Endothelial cell of umbilical vein (primary cell): ENCODE measurements around the gene SMIM36. TPM values are rescaled to one million over a fixed set of nuclear protein-coding genes. Genes with fewer than 3 reads are reported as not detected.

Experiments used
- BruUV-seq: library from RNA; stranded (reverse); fragments of 400-500 nt; replicated peaks from 2 replicates; lab custom pipeline; 2021; lab: Mats Ljungman, UMichigan
- CTCF ChIA-PET: fragments of 300-600, 350-600 bp; sonication (Branson Sonifier 250); formaldehyde crosslinking; loops from one replicate; lab custom pipeline; 2021; ENCODE audit warnings: antibody characterized with exemption, inconsistent platforms; lab: Charles Lee
- POLR2A ChIA-PET: fragments of 300-600, 350-600 bp; sonication (Branson Sonifier 250); formaldehyde crosslinking; loops from one replicate; lab custom pipeline; 2021; ENCODE audit warnings: antibody characterized with exemption, inconsistent platforms; lab: Charles Lee
- DNase-seq: peaks from one replicate; pipeline ENCODE4 v3.0.0-alpha.2; 2011; ENCODE audit warnings: low read depth, low spot score
- FAIRE-seq: peaks from 2 replicates; lab custom pipeline; 2011; peaks lifted over from hg19 to GRCh38; lab: Jason Lieb, UNC
- H2AFZ ChIP-seq: 2 replicates; pipeline ENCODE4 v1.6.0; 2012; ENCODE audit warnings: low read depth, low read length, control low read depth, inconsistent platforms
- H3K27ac ChIP-seq: 2 replicates; pipeline ENCODE4 v1.5.1; 2011; ENCODE audit warnings: low read depth, mild to moderate bottlenecking, control low read depth, low read length, moderate library complexity; ENCODE audit not compliant: insufficient read depth
- H3K27me3 ChIP-seq, 2 experiments: 2 replicates each; pipeline versions ENCODE4 v1.6.0 to v1.6.1; 2011; ENCODE audit warnings: low read length in 2 of 2, mixed read lengths in 1 of 2; ENCODE audit not compliant: control insufficient read depth in 2 of 2, insufficient read depth in 2 of 2
- H3K36me3 ChIP-seq, 2 experiments: 2 replicates in 1 of 2; 3 replicates in 1 of 2; pipeline ENCODE4 v1.5.1; 2011; ENCODE audit warnings: low read length in 2 of 2, mild to moderate bottlenecking in 1 of 2, moderate library complexity in 1 of 2; ENCODE audit not compliant: control insufficient read depth in 2 of 2, insufficient read depth in 2 of 2; ENCODE audit errors: extremely low read depth in 1 of 2
- H3K4me1 ChIP-seq: 3 replicates; pipeline ENCODE4 v1.5.1; 2011; ENCODE audit warnings: mild to moderate bottlenecking, low read length; ENCODE audit not compliant: control insufficient read depth, insufficient read depth; ENCODE audit errors: extremely low read depth
- H3K4me2 ChIP-seq: 2 replicates; pipeline ENCODE4 v1.6.1; 2011; ENCODE audit warnings: low read length, control low read depth, mixed read lengths; ENCODE audit not compliant: insufficient read depth
- H3K4me3 ChIP-seq, 3 experiments: fragments of 200-600 bp in 1 of 3; sonication (generic), shearing (Covaris generic) in 1 of 3; replicated peaks in 1 of 3; 2 replicates each; pipeline ENCODE4 v1.5.1; 2011 to 2016; ENCODE audit warnings: control low read depth in 3 of 3, low read length in 3 of 3, mild to moderate bottlenecking in 2 of 3, inconsistent platforms in 1 of 3, low read depth in 1 of 3, moderate library complexity in 1 of 3; ENCODE audit not compliant: insufficient read depth in 1 of 3
- H3K79me2 ChIP-seq: 2 replicates; pipeline ENCODE4 v1.6.0; 2012; ENCODE audit warnings: low read length, inconsistent platforms; ENCODE audit not compliant: control insufficient read depth, insufficient read depth
- H3K9ac ChIP-seq: replicated peaks from 2 replicates; pipeline ENCODE3; 2011; ENCODE audit warnings: low read length, control low read depth; ENCODE audit not compliant: insufficient read depth; ENCODE audit errors: extremely low read depth
- H3K9me1 ChIP-seq: replicated peaks from 3 replicates; pipeline ENCODE4 v1.6.0; 2011; ENCODE audit warnings: mild to moderate bottlenecking, low read length; ENCODE audit not compliant: control insufficient read depth, insufficient read depth; ENCODE audit errors: extremely low read depth
- H3K9me3 ChIP-seq: replicated peaks from 2 replicates; pipeline ENCODE4 v1.5.1; 2012; ENCODE audit warnings: low read length, inconsistent platforms; ENCODE audit not compliant: control insufficient read depth, insufficient read depth
- H4K20me1 ChIP-seq: replicated peaks from 2 replicates; pipeline ENCODE3; 2011; ENCODE audit warnings: mild to moderate bottlenecking, low read length; ENCODE audit not compliant: control insufficient read depth, insufficient read depth; ENCODE audit errors: extremely low read depth
- CTCF ChIP-seq, 2 donors: IDR thresholded peaks; 1 replicate in 1 of 2; 2 replicates in 1 of 2; pipeline ENCODE4 v1.5.1; 2011; ENCODE audit warnings: low read length in 2 of 2, mild to moderate bottlenecking in 2 of 2, moderate library complexity in 2 of 2, control low read depth in 1 of 2, inconsistent platforms in 1 of 2, low read depth in 1 of 2; ENCODE audit not compliant: insufficient read depth in 1 of 2; ENCODE audit errors: extremely low read depth in 1 of 2
- EZH2 ChIP-seq: IDR thresholded peaks from 2 replicates; pipeline ENCODE4 v1.6.1; 2012; ENCODE audit warnings: borderline replicate concordance, low read depth, mild to moderate bottlenecking, moderate library complexity, low read length, inconsistent platforms; ENCODE audit not compliant: severe bottlenecking
- FOS ChIP-seq: IDR thresholded peaks from 2 replicates; pipeline ENCODE4 v1.6.1; 2011; ENCODE audit warnings: mild to moderate bottlenecking, low read length, moderate library complexity, borderline replicate concordance; ENCODE audit not compliant: insufficient read depth
- GATA2 ChIP-seq: IDR thresholded peaks from 2 replicates; pipeline ENCODE4 v1.7.0; 2011; ENCODE audit warnings: low read depth, mild to moderate bottlenecking, moderate library complexity, mixed read lengths, low read length; ENCODE audit not compliant: insufficient read length, insufficient read depth
- JUN ChIP-seq: IDR thresholded peaks from 2 replicates; pipeline ENCODE4 v1.6.1; 2011; ENCODE audit warnings: borderline replicate concordance, low read depth; ENCODE audit not compliant: insufficient read length, insufficient read depth
- MAX ChIP-seq: IDR thresholded peaks from 2 replicates; pipeline ENCODE4 v1.6.1; 2011; ENCODE audit not compliant: insufficient read depth, insufficient read length
- MYC ChIP-seq: IDR thresholded peaks from one replicate; pipeline ENCODE4 v1.6.1; 2011; ENCODE audit warnings: mild to moderate bottlenecking, low read depth, low read length
- POLR2A ChIP-seq: IDR thresholded peaks from 2 replicates; pipeline ENCODE4 v1.6.1; 2012; ENCODE audit warnings: low read depth, mild to moderate bottlenecking, control low read depth, low read length
- POLR2AphosphoS5 ChIP-seq: IDR thresholded peaks from 2 replicates; pipeline ENCODE4 v1.6.1; 2012; ENCODE audit warnings: low read depth, mild to moderate bottlenecking, control low read depth, low read length, moderate library complexity; ENCODE audit not compliant: insufficient read depth
- dilution Hi-C: fragments of 300-500 bp; cut with MboI; formaldehyde crosslinking; loops from one replicate; pipeline ENCODE4 v1.15.0; 2019; ENCODE audit warnings: low sequenced_read_pairs; ENCODE audit not compliant: extremely low pct_ligation_motif_present
- intact Hi-C: fragments of 100-400 bp; cut with micrococcal nuclease; formaldehyde crosslinking; loops from one replicate; pipeline ENCODE4 v1.10.0; 2022
- polyA plus RNA-seq, 4 experiments: library from polyadenylated mRNA; depleted of rRNA in 3 of 4; stranded (reverse) in 3 of 4; unstranded in 1 of 4; fragments of >200 nt; gene quantifications; 2 replicates each; pipeline versions ENCODE4 v1.2.1 to v1.2.3, GENCODE V29; 2011 to 2012; ENCODE audit warnings: missing spikeins in 1 of 4
- total RNA-seq: library from RNA; stranded (reverse); gene quantifications from 2 replicates; pipeline ENCODE4 v1.2.3, GENCODE V29; 2021

The SMIM36 gene
- total and polyA plus RNA-seq, 2 donors (not counting 3 experiments of a cell fraction or from before 2014, with no cell fraction given) = not detected

- POLR2A ChIA-PET = no interaction called here
- no TSS peak for BruUV-seq
- H2AFZ ChIP-seq = no peak overlapping the region
Observed at GRCh38 chr17:55500103-55500502, 11.1 kb downstream of the SMIM36 start.

DNA sequence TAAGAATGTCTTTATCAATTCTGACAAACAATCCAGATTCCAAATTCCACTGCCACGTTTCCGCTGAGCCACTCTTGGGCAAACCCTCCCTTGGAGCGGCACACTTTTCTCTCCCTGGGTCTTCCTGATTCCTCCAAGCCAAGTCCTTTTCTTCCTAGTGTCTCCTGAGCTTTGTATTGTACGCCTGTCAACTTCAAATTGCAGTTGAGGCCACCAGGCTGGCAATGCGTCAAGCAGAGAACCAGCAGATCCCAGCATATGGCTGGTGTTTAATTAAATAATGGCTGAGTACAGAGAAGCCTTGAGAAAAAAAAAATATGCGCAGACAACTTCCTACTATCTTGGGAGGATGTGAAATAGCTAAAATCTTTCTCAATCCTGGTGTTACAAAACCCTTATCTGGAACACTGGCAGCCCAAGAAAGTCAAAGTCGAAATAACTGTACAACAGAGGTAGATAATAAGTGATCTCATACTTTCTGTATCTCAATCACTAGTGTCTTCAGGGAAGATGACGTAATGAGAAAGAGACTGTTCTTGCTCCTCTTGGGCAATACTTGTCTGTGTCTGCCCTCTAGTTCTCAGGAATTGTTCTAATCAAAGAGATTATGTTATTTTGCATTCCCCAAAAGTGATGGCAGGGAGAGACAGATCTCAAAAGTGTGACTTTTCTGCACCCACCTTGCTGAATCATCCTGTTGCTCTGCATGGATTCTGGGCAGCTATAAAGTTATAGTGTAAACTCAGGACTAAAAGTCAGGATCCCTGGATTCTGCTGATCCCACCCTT lies 15.0 kb downstream of the SMIM36 start:
- Histone ChIP-seq H3K4me1 (no peaks in the 10 kb centered on the region), H3K9ac (no peak overlapping the region), H3K27ac (no peak overlapping the region), H3K27me3 (no peaks in the 10 kb centered on the region), H4K20me1 (no peaks in the 10 kb centered on the region), H3K9me3 (no peaks in the 10 kb centered on the region), H3K4me3 (no peak overlapping the region), H2AFZ (no peak overlapping the region), H3K4me2 (no peak overlapping the region), H3K9me1 (no peaks in the 10 kb centered on the region), H3K79me2 (no peaks in the 10 kb centered on the region), H3K36me3 (no peaks in the 10 kb centered on the region)
- BruUV-seq = no TSS peak
- DNase-seq (no peak), FAIRE-seq (no peak)
- intact Hi-C loops = no loop called here
- ChIA-PET CTCF (no interaction called here), POLR2A (no interaction called here)
- no peak for TF ChIP-seq EZH2
- no peak for TF ChIP-seq JUN
- no peak for TF ChIP-seq POLR2AphosphoS5
- no peak for TF ChIP-seq CTCF (IDR thresholded peaks at IDR 0.05; ENCODE audit: extremely low read depth in 1 of 2, insufficient read depth in 1 of 2, low read depth in 1 of 2, low read length in 2 of 2)
- no peak for TF ChIP-seq MYC
- TF ChIP-seq POLR2A = no peak
- TF ChIP-seq GATA2 = no peak
- TF ChIP-seq MAX = no peak
- no peak for TF ChIP-seq FOS
- dilution Hi-C loops = no loop called here

More at GRCh38 chr17:55500103-55500502, 11.1 kb downstream of the SMIM36 start:
- DNase-seq (no peak), FAIRE-seq (no peak)
- Histone ChIP-seq H3K9me1 (no peaks in the 10 kb centered on the region), H3K36me3 (no peaks in the 10 kb centered on the region), H3K27ac (no peak overlapping the region), H3K4me1 (no peaks in the 10 kb centered on the region), H3K4me3 (no peak overlapping the region), H3K4me2 (no peak overlapping the region), H4K20me1 (no peaks in the 10 kb centered on the region), H3K9me3 (no peaks in the 10 kb centered on the region), H3K27me3 (no peaks in the 10 kb centered on the region), H3K79me2 (no peaks in the 10 kb centered on the region), H3K9ac (no peak overlapping the region)
- CTCF ChIA-PET = interaction anchor here (0.7 to 1.3 kb wide), 5 partner anchors 11 to 235 kb away, joined by 3 to 4 read pairs (median 3); partner anchors contain the start of gene SMIM36
- intact Hi-C loops = no loop called here
- dilution Hi-C loops = no loop called here
- TF ChIP-seq MAX (no peak), POLR2A (no peak)
